ENCODE data around the gene RGS9.
"Not testable (repeated sequence)": the region's sequence is repeated elsewhere in the genome, so short reads cannot be mapped to it uniquely, and the experiment has no call there.

RGS9 gene

DNA sequence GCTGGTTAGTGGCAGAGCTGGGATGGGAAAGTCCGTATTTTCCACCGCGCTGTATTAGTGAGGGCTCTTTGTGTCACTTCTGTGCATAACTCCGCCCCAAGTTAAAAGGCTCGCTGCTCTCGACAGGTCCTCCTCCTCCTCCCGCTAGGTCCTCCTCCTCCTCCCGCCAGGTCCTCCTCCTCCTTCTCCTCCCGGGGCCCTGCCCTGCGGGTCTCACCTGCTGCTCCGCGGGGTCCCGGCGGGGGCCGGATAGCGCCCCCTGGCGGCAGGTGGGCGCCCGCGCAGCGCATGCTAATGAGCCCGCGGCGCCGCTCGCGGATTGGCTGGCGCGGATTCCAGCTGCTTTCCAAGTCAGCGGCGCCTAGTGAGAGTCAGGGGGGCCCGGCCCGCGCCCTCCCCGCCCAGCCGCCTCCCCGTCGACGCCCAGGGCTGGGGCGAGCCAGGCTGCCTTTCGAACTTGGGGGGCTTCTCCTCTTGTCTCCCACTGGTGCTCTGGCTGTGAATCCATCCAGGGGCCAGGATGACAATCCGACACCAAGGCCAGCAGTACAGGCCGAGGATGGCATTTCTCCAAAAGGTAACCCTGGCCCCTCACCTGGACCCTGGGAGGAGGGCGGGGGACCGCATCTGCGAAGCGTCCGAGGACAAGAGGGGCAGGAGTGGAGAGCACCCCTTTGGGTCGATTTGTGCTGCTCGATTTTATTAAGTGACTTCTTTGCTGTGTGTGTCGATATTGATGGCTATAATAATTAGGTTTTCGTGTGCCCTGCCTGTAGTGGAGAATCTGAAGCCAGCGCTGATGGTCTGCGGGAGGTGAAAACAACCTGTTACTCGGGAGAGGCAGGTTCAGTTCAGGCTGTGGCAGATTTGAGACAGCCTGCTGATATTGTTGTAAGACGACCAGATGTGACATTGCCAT is at the start of gene RGS9:
Gene RGS9, plus strand, starts transcription at position 350 of the 919 bp plus-strand sequence. Its CDS starts 171 bp downstream, at position 521.
- peak; percentile 35 for DNase-seq

- DNase-seq, result no peak
Measured at GRCh38 chr17:65088621-65089360, 48.4 kb upstream of the RGS9 start.

DNA sequence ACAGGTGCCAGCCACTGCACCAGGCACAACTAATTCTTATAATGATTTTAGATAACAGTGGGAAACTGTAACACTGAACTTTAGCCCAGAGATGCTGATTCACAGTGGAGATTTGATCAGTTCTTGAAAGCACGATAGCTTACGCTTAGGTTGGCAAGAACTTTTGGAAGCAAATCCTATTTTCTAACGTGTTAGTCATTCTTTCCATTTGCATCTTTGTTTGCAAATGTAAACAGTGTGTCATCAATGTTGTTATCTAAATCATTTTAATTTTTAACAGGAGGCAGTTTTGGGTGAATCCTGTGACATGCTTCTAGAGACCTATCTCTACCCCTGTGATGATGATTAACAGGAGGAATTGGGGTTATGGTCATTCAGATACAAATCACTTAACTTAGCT is 44.9 kb upstream of the RGS9 start:
- DNase-seq, result no peak

- not testable (repeated sequence) for DNase-seq
Measured at GRCh38 chr17:65092721-65093356, 44.3 kb upstream of the RGS9 start.

DNA sequence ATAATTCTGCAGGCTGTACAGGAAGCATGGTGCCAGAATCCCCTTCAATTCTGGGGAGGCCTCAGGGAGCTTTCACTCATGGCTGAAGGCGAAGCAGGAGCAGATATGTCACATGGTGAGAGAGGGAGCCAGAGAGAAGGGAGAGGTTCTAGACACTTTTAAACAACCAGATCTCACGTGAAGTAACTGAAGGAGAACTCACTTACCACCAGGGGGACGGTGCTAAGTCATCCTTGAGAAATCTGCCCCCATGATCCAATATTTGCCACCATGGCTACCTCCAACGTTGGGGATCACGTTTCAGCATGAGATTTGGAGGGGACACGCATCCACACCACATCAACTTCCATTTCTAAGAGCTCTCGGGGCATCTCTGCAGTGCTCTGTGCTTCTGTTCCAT is 43.2 kb upstream of the RGS9 start:
- DNase-seq, result no peak

GRCh38 chr17:65095465-65095864 is 41.7 kb upstream of the RGS9 start:
- no peak for DNase-seq

- DNase-seq, result not testable (repeated sequence)
Measured at GRCh38 chr17:65096382-65096781, 40.8 kb upstream of the RGS9 start.

- DNase-seq, result no peak
Measured at GRCh38 chr17:65097110-65097509, 40.1 kb upstream of the RGS9 start.

DNA sequence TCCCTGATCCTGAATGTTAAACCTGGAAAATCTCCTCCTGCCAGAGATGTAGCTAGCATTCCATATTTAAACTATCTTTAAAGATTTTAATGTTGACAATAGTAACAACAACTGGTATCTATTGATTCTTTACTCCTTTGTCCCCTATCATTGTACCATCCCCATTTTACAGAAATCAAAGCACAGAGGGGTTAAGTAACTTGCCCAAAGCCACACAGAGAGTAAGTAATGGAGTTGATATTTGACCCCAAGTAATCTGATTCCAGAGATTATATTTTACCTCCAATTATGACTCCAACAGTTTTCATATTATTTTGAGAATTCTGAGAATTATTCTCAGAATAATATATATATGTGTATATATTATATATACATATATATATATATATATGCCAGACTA is 37.7 kb upstream of the RGS9 start:
- no peak for DNase-seq

GRCh38 chr17:65099941-65100315 is 37.2 kb upstream of the RGS9 start:
- DNase-seq, result no peak

- peak; percentile 36 for DNase-seq
Measured at GRCh38 chr17:65100316-65101140, 36.6 kb upstream of the RGS9 start.

DNA sequence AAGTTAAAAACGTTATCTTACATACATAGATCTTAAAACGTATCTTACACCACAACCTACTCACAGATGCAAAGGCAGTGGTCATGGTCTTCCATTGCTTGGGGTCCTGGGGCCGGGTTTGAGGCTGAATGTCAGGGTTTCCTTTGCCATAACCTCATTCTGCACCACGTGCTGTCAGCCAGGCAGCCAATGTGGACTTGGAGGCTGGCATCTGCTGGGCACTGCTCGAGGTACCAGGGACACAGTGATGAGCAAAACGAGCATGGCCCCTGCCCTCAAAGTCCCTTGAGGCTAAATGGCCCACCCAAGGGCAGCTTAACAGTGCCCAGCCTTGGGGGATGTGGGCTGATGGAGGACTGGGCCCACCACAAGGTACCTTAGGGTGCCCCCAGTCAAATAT is 35.8 kb upstream of the RGS9 start:
- no peak for DNase-seq

DNA sequence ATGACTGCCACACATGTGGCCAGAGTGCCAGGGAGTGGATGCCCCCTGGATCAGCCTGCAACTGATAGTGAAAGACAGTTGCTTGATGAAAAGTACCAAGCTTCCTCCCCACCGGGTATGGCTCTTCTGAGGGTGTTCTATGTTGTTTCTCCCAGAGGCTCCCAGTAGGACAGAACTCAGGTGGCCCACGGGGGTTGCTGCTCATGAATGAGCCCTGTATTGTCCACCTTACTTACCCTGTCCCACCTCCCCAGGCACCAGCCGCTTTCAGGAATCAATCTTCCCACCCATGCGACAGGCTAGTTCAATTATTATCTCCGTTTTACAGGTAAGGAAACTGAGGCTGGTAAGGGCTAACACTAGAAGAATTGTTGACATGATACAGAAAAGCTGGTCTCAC is 34.9 kb upstream of the RGS9 start:
- DNase-seq, result no peak

- DNase-seq, result no peak
Measured at GRCh38 chr17:65102788-65103187, 34.4 kb upstream of the RGS9 start.

DNA sequence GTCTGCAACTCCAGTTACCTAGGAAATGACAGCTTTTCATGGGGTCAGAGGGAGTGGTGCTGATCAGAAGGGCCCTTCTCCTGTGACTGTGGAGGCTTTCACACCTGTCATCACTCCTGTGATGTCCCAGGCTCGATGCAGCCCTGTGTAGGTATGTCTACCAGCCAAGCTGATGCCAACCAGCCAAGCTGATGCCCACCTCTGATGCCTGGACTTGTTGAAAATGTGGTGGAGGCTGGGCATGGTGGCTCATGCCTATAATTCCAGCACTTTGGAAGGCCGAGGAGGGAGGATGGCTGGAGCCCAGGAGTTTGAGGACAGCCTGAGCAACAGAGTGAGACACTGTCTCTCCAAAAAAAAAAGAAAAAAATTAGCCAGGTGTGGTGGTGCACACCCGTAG is 33.7 kb upstream of the RGS9 start:
- no peak for DNase-seq

- DNase-seq, result no peak
Measured at GRCh38 chr17:65103896-65104295, 33.3 kb upstream of the RGS9 start.

GRCh38 chr17:65104541-65104940 is 32.6 kb upstream of the RGS9 start:
- DNase-seq, result no peak

DNA sequence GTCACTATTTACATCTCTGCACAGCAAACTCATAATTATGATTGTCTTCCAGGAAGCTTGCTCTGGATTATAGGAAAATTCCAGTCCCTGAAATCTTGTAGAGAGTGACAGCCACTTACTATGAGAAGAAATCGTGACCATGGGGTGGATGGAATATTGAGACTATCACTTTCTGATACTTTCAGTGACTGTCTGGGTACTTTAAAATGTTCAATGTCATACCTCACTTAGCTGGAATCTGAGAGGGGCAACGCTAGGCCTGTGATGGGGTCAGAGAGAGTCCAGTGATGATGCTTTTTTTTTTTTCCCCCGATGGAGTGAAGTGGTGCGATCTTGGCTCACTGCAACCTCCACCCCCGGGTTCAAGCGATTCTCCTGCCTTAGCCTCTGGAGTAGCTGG is 32.2 kb upstream of the RGS9 start:
- DNase-seq, result no peak

DNA sequence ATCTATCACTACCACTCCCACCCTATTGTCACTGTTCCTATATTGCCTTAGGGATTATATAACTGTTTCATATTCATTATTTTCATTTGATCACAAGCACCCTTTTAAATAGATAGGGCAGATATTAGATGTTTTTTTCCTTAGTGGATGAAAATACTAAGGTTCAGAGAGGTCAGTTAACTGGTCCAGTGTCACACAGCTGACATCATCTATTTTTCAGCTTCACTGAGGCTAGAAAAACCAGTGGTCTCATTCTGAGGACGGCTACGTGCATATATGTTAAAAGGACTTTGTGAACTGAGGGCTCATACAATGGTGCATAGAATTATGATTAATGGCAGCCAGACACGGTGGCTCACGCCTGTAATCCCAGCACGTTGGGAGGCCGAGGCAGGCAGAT is 29.0 kb upstream of the RGS9 start:
- DNase-seq, result no peak

DNA sequence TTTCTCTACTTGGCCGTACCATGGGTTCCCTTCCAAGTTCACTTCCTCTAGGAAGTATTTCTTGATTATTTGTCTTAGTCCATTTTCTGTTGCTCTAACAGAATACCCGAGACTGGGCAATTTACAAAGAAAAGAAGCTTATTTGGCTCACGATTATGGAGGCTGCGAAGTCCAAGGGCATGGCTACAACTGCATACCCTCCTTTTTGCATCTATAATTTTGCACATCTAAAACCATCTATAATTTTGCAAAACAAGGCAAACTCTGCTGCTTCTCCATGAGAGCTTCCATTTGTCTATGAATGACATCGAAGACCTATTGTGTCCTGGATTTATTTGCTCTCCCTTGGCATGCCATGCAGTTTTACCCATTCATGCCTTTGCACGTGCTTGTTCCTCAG is 27.6 kb upstream of the RGS9 start:
- DNase-seq, result no peak

DNA sequence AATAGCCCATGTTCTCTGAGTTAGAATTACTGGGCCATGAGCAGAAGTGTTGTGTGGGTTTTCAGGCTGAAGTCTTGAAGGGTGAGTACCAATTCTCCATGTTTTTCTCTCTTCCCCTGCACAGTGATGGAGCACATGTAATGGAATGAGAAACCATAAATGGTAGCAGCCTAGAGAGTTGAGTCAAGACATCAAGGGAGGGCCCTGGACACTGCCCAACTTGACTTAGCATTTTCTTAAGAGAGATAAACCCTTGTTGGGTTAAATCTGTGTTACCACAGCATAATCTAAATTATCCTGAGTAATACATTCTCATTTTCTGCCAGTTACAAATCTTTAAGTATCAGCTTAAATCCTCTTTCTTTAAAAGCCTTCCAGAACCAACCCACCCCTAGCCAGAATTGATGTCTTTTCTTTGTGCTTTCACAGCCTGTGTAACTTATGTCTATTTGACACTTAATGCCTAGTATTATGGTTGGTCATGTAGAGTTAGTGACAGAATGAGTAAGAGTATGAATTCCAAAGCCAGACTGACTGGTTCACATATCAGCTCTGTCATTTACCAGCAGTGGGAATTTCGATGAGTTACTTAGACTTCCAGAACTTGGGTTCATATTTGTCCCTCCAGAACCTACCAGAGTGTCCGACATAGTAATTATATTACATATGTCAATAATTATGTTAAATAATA is 27.0 kb upstream of the RGS9 start:
- no peak for DNase-seq

GRCh38 chr17:65115839-65116238 is 21.3 kb upstream of the RGS9 start:
- no peak for DNase-seq

Data from DMS79 (cell line).